ENCODE measurements around the gene DOCK8. TPM values are rescaled to one million over a fixed set of nuclear protein-coding genes. Genes with fewer than 3 reads are reported as not detected.

The DOCK8 gene
- total RNA-seq, 2 experiments from 2014 or later, result 163 to 166 TPM

DNA sequence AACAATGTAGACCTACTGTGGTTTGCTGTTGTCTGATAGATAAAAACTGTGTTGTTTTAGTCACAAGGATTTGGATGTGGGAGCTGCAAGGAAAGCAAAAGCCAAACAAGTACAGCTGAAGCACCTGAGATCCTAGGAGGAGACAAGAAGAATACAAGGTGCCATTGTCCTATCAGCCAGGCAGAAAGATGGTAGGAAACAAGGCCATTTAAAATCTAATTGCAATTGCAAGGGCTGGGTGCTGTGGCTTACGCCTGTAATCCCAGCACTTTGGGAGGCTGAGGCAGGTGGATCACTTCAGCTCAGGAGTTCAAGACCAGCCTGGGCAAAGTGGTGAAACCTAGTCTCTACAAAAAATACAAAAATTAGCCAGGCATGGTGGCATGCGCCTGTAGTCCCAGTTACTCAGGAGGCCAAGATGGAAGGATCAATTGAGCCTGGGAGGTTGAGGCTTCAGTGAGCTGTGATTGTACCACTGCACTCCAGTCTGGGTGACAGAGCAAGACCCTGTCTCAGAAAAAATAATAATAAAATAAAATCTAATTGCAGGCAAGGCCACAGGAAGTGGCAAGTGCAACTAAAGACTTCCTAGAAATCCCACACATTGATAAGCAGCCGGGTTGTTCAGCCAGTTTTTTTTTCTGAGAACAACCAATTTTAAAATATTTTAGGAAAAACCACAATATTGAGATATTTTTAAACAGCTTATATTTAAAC is 22.6 kb downstream of the DOCK8 start:
- ChIA-PET POLR2A (interaction anchor here (0.6 to 1.4 kb wide), 3 partner anchors 10 to 35 kb away, joined by 3 to 4 read pairs (median 3); no protein-coding TSS in a partner anchor), CTCF (interaction anchor here (1.3 to 1.6 kb wide), 2 partner anchors 22 kb away, joined by 4 to 5 read pairs; no protein-coding TSS in a partner anchor)
- no peak overlapping the region for H3K4me3 Mint-ChIP-seq
- peaks cover 16% of the 10 kb centered on the region for H3K4me1 Mint-ChIP-seq (ENCODE audit: low read depth)
- peaks cover 12% of the 10 kb centered on the region for H3K9me3 Mint-ChIP-seq
- intact Hi-C loops (cut with micrococcal nuclease), result no loop called here
- H3K27me3 Mint-ChIP-seq, result no peaks in the 10 kb centered on the region
- ATAC-seq (peak; percentile 61), DNase-seq (no peak)
- H3K27ac Mint-ChIP-seq, result peak overlapping the region; percentile 49
- TF ChIP-seq, protein P1, sequence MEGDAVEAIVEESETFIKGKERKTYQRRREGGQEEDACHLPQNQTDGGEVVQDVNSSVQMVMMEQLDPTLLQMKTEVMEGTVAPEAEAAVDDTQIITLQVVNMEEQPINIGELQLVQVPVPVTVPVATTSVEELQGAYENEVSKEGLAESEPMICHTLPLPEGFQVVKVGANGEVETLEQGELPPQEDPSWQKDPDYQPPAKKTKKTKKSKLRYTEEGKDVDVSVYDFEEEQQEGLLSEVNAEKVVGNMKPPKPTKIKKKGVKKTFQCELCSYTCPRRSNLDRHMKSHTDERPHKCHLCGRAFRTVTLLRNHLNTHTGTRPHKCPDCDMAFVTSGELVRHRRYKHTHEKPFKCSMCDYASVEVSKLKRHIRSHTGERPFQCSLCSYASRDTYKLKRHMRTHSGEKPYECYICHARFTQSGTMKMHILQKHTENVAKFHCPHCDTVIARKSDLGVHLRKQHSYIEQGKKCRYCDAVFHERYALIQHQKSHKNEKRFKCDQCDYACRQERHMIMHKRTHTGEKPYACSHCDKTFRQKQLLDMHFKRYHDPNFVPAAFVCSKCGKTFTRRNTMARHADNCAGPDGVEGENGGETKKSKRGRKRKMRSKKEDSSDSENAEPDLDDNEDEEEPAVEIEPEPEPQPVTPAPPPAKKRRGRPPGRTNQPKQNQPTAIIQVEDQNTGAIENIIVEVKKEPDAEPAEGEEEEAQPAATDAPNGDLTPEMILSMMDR (IDR thresholded peaks at IDR 0.05), result no peak
- peaks cover 7% of the 10 kb centered on the region for H3K36me3 Mint-ChIP-seq (ENCODE audit: low read depth)

DNA sequence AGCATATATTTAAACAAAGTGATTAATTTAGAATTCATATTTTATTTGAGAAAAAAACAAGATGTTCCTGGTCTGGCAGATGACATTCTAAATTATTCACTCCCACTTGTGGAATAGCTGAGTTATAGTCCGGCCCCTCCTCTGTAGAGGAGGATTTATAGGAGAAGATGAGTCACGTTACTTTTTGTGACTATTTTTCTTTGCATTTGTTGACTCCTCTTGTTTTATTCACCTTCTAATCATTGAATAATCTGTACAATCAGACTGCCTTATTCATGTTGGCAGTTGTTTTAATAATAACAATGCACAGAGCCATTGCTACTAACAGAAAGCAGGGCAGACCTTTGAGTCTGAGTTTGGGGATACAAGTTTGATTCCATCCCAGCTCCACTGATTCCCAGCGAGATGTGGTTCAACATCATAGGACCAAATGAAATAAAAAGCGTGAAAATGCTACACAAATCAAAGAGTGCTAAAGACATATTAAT is 23.2 kb downstream of the DOCK8 start:
- Mint-ChIP-seq H3K27ac (peak overlapping the region; percentile 73), H3K4me1 (ENCODE audit: low read depth) (peaks cover 21% of the 10 kb centered on the region)

DNA sequence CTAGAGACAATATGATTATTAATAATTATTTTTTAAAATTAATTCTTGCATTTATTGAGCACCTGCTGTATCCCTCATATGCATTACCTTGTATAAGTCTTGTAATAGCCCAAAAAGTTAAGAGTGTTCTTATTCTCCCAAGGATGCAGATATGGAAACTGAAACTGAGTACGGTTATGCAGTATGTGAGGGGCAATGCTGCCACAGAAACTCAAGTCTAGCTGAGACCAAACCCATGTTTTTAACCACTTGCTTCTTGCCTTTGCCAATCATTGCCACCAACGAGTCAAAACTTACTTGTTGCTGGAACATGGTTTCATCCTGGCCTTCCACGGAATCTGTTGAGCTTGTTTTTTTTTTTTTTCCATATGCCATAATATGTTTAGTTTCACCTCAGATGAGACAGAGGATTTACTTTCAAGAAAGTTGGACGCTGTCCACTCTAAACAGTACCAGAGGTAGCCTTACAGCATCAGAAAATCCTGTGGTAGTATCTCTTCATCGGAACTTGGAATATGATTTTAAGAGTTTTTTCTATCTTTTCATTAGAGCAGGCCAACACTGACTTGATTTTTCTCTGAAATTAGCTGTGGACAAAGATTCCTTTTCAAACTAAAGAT is 27.9 kb downstream of the DOCK8 start:
- ChIA-PET POLR2A (interaction anchor here (0.9 to 1.0 kb wide), 2 partner anchors 16 to 21 kb away, joined by 3 to 4 read pairs; no protein-coding TSS in a partner anchor), CTCF (no interaction called here)
- peak; percentile 6 for DNase-seq
- intact Hi-C loops (cut with micrococcal nuclease), result no loop called here
- Mint-ChIP-seq H3K27me3 (peaks cover 3% of the 10 kb centered on the region), H3K27ac (peak overlapping the region; percentile 51), H3K9me3 (no peaks in the 10 kb centered on the region), H3K4me3 (no peak overlapping the region), H3K4me1 (ENCODE audit: low read depth) (peaks cover 14% of the 10 kb centered on the region), H3K36me3 (ENCODE audit: low read depth) (no peaks in the 10 kb centered on the region)
- ATAC-seq, result peak; percentile 45
- TF ChIP-seq, protein P1 (IDR thresholded peaks at IDR 0.05), result no peak

More for the DNA sequence above, 23.2 kb downstream of the DOCK8 start:
- peak overlapping the region; percentile 24 for H3K4me3 Mint-ChIP-seq
- no peaks in the 10 kb centered on the region for H3K27me3 Mint-ChIP-seq
- intact Hi-C loops (cut with micrococcal nuclease), result no loop called here
- H3K9me3 Mint-ChIP-seq, result peaks cover 12% of the 10 kb centered on the region
- CTCF ChIA-PET, result interaction anchor here (1.1 to 1.6 kb wide), 3 partner anchors 9 to 22 kb away, joined by 3 to 5 read pairs (median 4); no protein-coding TSS in a partner anchor
- no peak for DNase-seq
- ATAC-seq, result peak; percentile 73
- TF ChIP-seq, protein P1 (IDR thresholded peaks at IDR 0.05), result no peak
- peaks cover 7% of the 10 kb centered on the region for H3K36me3 Mint-ChIP-seq (ENCODE audit: low read depth)
- POLR2A ChIA-PET, result interaction anchor here (0.8 to 1.4 kb wide), 2 partner anchors 9 to 15 kb away, joined by 3 read pairs; no protein-coding TSS in a partner anchor

DNA sequence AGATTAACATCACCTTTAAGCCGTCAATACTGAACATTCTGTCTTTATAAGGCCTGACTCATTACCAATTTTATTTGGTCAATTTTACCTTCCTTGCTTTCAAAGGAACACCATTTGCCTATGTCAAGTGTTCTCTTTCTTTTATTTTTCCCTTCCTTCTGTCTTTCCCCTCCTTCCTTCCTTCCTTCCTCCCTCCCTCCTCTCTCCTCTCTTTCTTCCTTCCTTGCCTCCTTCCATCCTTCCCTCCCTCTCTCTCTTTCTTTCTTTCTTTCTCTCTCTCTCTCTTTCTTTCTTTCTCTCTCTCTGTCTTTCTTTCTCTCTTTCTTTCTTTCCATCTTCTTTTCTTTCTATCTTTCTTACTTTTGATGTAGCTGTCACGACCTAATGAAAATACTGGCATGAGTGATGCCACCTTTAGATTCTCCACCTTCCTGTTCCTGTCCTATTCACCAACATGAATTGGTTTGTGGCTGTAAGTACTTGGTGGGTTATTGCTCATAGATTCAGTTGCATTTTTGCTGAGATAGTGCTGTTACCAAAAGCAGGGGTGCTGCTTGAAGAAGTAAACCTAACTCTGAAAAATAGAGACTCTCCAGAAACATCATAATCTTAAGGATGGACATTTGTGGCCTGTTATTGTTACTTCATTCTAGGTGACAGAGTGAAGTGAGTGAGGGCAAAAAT is 33.8 kb downstream of the DOCK8 start:
- peak overlapping the region; percentile 31 for H3K27ac Mint-ChIP-seq
- intact Hi-C loops (cut with micrococcal nuclease), result no loop called here
- POLR2A ChIA-PET, result no interaction called here

More for the DNA sequence above, 33.8 kb downstream of the DOCK8 start:
- Mint-ChIP-seq H3K4me1 (ENCODE audit: low read depth) (peaks cover 11% of the 10 kb centered on the region), H3K4me3 (no peak overlapping the region), H3K36me3 (ENCODE audit: low read depth) (no peaks in the 10 kb centered on the region), H3K27me3 (peaks cover 3% of the 10 kb centered on the region), H3K9me3 (no peaks in the 10 kb centered on the region)
- no peak for DNase-seq
- CTCF ChIA-PET, result no interaction called here
- peak; percentile 86 for ATAC-seq
- TF ChIP-seq, protein P1 (IDR thresholded peaks at IDR 0.05), result no peak
